GM21723 (cell line): Measurements from ENCODE around the gene DDX1.
A peak's percentile ranks its signal among the peaks of the same experiment; 100 is the strongest.
"Not testable (repeated sequence)": the region's sequence is repeated elsewhere in the genome, so short reads cannot be mapped to it uniquely, and the experiment has no call there.

Experiments used
- ATAC-seq: cut with Tn5 transposase; IDR thresholded peaks from one replicate; pipeline ENCODE4 v1.9.1; 2021; ENCODE audit warnings: mild to moderate bottlenecking, moderate library complexity; ENCODE audit not compliant: unreplicated experiment

DDX1 gene

DNA sequence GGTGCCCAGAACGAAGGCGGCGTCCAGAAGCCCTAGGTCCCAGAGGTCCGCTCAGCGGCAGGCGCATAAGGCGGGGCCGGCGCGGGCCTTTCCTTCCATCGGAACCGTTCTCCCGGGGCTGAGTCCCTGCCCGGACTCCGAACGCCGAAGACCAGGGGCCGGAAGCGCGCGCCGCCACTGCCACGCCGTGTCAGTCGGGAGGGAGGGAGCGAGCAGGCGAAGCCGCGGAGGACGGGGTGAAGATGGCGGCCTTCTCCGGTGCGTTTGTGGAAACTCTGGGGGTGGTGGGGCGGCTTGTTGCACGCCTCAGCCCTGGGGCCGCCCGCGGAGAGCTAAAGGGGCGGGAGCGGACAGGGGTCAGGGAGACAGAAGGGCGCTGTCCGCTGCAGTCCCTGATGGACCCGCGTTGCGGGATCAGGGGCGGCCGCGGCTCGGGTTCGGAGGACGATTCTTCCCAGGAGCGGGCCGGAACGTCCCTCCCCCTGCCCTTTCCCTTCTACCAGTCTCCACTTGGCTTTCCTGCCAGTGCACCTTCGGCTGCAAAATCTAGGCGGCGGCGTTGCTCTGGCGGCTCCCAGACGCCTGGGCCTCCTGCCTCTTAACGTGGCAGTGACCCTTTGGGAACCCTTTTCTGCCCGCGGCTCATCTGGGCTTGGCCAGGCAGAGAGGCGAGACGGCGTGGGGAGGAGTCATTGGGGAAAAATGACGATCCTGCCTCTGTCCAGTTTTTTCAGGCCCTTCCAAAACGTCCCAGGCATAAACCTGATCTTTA lies at the start of gene DDX1:
DDX1 (plus strand) TSS at position 177 of the 772 bp plus-strand sequence; CDS start at position 243, 66 bp downstream.
- ATAC-seq: peak; percentile 93

DNA sequence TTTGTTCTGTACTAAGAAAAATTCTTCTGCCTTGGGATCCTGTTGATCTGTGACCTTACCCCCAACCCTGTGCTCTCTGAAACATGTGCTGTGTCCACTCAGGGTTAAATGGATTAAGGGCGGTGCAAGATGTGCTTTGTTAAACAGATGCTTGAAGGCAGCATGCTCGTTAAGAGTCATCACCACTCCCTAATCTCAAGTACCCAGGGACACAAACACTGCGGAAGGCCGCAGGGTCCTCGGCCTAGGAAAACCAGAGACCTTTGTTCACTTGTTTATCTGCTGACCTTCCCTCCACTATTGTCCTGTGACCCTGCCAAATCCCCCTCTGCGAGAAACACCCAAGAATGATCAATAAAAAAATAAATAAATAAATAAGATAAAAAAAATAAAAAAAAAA lies 49.4 kb upstream of the DDX1 start:
- ATAC-seq: not testable (repeated sequence)

DNA sequence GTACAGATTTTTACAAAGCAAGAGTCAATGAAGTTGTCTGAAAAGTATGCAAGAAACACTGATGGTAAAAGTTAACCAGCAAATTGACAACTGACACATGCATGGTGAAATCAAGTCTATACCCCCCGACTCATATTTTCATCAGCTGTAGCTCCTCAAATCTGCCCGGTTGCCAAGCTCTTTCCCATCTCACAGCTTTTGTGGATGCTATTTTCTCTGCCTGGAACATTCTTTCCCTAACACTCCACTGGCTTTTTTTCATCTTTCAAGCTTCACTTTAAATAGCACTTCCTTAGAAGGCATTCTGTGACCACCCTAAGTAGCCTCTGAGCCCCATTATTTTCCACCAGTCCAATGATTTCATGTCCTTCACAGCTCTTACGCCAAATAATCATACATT lies 48.6 kb upstream of the DDX1 start:
- no peak for ATAC-seq

DNA sequence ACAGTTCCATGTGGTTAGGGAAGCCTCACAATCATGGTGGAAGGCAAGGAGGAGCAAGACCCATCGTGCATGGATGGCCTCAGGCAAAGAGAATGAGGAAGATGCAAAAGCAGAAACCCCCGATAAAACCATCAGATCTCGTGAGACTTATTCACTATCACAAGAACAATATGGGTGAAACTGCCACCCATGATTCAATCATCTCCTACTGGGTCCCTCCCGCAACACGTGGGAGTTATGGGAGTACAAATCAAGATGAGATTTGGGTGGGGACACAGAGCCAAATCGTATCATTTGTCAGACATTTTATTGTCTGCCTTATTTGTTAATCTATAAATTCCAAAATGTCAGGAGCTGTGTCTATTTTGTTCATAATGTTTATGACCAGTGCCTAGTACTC lies 48.1 kb upstream of the DDX1 start:
- ATAC-seq: no peak

DNA sequence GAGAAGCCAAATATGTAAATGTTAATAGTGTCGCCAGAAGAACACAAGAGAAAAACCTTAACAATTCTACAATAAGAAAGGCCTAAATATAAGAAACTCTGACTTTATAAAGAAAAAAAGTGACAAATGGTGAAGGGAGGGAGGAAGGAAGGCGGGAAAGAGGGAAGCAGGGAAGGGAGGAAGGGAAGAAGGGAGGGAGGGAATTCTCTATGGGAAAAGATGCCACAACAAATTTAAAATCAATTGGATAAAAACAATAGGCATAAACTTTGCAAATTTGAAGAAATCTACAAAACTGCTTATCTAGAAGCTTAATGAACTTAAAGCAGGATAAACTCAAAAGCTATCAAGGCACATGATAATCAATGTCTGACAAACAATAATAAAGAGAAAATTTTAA lies 47.4 kb upstream of the DDX1 start:
- ATAC-seq: no peak

DNA sequence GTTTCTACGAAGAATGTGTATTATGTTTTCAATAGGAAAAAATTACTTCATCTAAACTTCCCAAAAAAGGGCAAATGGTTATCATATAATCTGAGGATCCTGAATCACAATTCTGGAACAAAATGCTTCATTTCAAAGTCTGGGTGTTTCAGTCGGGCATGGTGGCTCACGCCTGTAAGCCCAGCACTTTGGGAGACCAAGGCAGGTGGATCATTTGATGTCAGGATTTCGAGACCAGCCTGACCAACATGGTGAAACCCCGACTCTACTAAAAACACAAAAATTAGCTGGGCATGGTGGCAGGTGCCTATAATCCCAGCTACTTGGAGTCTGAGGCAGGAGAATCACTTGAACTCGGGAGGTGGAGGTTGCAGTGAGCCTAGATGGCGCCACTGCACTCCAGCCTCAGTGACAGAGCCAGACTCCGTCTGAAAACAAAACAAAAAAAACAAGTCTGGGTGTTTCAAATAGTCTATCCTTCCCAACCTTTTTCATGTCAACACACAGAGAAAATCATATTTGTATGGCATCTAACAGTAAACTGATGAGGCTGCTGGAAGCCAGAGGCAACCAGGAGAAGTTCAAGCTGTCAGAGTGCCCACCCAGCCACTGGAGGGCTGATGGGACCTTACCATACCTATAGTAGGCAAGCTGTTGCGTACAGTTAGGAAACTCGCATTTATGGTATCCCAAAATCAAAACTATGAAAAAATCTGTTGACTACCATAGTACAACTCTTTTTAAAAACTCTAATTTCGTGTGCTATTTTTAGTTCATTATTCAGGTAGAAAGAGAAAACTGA lies 45.2 kb upstream of the DDX1 start:
- no peak for ATAC-seq

DNA sequence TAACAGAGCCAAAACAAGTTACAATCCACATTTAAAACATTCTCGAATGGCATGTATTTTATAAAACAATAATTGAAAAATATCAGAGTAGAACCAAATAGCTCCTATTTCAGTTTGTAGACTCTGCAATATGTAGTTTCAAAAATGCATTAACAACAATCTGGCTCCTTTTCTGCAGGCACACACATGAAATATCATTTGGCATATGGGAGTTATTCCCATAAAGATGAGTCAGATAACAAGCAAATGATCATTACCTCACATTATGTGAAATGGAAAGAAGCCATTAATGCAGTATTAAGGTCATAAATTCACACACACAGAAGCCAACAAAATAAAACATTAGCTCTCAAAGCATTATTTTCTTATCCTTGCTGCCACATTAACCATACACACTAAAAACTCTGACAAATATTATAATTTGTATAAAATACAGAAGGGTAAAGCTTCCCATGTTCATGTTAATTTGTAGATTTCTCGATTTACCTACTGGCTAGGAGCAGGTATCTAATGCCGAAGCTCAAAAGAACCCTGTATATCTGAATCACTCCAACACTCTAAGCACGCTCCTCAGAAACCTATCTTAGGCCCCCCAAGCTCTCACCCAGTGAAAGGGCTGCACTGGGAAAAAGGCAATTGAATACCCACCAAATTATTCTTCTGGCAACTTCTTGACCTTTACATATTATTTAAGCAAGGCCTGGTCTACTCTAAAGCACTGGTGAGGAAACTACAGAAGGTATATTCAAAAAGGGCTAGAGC lies 44.4 kb upstream of the DDX1 start:
- ATAC-seq: no peak

DNA sequence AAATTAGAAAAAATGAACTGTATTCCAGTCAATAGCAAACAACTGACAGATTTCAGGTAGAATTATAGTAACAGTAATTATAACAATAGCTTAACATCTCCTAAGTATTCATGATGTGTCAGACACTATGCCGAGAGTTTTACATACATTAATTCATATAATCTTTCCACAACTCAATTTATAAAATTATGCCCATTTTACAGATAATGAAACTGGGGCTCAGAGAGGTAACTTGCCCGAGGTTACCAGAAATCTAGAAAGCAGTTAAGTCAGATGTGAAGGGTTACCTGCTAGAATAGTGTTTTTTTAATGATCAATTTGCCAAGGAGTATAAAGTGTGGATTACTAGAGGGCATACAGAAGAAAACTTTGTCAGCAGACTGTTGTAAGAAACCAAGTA lies 42.7 kb upstream of the DDX1 start:
- no peak for ATAC-seq

DNA sequence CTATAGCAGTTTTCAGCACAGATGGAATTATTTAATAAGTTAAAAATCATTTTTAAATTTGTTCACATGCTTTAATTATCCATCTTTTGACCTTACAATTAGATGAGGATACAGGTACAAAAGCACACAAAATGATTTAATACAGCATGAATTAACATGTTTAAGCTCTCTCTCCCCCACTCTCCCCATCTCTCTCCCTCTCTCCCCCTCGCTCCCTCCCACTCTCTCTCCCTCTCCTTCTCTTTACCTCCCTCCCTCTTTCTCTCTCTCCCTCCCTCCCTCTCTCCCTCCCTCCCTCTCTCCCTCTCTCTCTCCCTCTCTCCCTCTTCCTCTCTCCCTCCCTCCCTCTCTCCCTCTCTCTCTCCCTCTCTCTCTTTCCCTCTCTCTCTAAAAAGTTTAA lies 38.1 kb upstream of the DDX1 start:
- no peak for ATAC-seq

DNA sequence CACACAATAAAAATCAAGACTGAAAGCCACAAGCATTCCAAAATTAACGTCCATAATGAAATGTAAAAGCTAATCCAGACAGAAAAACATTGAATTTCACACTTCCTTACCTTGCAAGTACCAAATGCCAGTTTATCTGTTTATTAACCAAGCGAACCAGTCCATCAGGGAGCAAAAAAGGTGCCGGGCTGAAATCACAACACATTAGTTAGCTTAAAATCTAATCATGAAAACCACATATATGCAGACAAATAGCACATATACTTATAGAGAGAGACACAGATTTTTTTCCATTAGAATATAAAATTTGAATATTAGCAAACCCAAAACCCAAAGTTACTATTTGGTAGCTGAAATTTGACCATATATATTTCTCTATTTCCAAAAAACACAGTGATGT lies 37.7 kb upstream of the DDX1 start:
- no peak for ATAC-seq

DNA sequence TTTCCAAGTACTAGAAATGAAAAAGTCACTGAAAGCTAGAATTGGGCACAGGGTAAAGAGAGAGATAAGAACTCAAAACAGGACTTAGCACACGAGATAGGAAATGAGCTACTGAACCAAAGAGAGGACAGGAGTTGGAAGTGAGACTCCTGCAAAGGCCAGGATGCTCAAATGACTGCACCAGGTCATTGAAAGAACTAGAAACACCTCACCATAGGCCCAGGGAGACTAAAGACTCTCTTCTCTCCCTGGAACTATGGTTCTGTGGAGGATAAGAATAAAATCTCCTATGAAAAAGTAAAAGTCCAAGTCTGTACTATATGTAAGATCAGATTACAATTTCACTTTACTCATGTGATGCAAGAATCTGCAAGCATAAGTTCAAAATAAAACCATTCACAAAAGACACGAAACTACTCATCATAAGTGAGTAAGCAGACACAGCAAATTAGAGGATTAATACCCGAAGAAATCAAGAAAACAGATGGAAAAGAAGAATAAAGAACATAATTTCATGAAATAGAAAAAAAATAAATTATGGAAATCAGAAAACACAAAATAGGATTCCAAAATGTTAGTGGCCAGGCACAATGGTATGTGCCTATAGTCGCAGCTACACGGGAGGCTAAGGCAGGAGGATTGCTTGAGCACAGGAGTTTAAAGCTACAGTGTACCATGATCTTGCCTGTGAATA lies 37.0 kb upstream of the DDX1 start:
- no peak for ATAC-seq

DNA sequence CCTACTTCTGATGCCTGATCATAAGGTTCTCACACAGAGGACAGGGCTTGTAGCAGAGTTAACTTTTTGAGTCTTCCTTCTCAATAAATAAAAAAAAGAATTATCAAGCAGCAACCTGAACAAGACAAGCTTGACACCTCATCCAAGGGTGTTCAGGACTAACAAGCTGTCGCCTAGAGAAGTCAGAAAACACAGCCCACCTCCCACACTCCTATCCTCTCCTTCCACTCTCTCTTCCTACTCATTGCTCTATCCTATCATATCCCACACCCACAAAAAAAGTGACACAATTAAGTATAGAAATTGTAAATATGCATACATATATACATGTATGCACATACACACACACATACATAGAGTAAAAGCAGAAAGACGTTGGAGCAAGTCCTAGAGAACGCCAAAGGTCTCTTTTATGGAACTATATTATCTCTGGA lies 35.9 kb upstream of the DDX1 start:
- ATAC-seq: no peak

DNA sequence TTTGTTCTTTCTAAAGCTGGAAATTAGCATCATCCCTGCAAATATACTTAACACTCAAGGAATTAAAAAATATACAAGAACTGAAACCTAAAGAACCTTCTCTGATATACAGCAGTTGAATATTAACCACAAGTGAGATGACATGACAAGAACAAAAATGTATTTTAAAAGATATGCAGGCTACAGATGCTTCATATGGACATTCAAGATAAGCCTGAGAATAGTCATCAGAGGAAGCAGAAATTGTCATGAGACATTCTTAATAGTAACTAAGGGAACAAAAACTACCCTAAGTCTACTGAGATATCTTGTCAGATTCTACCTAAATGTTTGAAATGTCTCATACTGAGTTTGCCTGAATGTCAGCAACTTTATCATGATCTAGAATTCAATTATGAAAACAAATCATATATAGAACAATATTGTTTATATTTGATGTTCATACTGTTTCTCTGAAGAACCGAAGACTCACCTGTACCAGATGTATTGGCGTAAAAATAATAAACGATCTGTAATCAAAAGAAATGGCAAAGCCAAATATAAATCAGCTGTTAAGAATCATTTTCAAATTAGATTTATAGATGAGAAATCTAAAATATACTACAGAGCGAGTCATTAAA lies 35.2 kb upstream of the DDX1 start:
- no peak for ATAC-seq

DNA sequence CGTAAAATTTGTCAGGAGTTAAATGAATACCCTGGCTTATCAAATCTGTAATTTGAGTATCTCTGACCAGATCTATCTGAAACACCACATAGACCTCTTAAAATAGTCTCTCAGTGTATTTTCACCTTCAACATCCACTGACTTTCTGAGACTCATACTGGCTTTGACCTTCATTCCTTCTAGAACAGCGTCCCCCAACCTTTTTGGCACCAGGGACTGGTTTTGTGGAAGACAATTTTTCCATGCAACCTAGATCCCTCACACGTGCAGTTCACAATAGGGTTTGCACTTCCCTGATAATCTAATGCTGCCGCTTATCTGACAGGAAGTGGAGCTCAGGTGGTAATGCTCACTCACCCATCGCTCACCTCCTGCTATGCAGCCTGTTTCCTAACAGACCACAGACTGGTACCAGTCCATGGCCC lies 33.8 kb upstream of the DDX1 start:
- ATAC-seq: no peak

DNA sequence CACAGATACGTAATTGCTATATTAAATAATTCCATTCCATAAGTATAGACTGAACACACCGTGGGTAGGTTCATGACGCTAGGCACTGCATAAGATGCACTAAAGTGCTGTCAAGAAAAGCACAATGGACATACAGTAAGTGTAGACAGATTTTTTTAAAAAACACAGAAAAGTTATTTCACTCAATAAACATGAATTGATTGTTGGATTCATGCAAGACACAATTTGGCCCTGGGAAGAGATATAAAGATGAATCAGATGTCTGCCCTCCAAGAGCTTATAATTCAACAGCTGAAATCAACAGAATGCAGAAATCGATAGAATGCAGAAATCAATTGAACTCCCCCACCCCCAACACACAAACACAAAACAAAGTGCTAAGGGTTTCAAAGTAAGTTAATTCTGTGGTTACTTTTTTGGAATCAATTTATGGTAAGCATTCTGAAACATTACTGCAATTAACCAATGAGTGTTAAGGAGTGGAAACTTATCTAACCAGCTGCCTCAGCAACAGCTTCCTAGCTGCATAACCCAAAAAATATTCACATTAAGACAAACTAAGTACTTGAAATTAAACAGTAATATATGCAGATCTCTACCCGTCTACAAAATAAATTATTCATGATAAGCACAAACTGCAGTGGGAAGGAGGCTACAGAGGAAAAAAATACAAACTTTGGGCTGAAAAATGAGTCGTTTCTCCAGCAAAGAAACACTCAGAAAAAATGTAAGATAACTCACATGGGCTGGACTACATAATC lies 32.1 kb upstream of the DDX1 start:
- ATAC-seq: no peak

DNA sequence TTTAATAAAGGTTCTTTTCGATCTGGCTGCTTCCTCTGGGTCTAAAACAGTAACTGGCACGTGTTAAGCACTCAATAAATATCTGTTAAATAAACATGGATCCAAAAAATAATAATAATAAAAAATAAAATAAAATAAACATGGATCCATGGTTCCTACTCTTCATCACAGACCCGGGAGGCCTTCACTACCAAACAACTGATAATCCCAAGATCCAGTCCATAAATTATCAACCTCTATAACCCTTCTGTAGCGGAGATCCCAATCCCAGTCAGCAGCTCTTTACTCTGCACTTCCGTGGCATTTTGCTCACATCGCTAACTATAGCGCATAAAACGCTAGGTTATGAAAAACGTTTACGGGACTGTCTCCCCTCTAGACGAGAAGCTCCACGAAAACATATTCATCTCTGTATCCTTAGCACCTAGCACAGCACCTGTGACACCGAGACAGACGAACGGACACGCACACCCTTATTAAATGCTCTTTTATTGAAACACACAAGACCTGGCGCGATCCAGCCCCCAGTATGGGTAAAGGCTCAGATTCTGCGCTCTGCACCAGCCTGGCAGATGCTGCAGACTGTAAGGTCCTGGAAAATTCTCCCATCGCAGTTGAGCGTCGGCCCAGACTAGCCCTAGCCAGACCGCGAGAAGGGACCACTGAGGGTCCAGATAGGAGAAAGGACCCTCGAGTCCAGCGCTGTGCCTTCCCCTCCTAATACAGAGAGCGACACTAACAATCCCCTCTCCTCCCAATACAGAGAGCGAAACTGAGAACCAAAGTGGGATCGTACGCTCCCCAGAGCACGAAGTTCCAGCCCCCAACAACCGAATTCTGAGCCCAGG lies 31.3 kb upstream of the DDX1 start:
- peak; percentile 58 for ATAC-seq

DNA sequence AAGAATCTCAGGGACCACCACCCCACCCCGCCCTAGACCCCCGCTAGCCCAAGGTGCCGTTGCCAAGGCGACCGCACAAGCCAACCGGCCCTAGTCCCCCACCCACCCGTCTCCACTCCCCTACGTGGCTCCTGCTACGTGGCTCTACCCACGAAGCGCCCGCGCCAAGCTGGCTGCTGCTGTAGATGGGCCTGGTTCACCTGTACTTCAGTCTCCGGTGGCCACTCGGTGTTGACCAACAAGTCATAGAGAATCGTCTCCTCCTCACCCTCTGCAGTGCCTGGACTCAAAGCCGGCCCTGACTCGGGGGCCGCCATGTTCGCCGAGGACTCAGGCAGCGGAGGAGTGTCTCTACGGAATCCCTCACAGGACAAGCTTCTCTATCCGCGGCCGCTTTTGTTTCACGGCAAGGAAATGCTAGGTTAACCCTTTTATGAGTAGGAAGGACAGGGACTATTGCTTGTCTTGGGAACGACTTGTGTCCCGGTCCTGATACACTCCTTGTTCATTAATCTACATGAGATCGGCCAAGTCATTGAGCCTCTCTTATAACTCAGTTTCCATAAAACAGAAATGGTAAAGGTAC lies 30.6 kb upstream of the DDX1 start, which contains the start of gene NBAS:
NBAS (minus strand) TSS at position 347 of the 586 bp plus-strand sequence; CDS start at position 317, 30 bp downstream.
- ATAC-seq: peak; percentile 88
